ENCODE data around the gene CADM4.

DNA sequence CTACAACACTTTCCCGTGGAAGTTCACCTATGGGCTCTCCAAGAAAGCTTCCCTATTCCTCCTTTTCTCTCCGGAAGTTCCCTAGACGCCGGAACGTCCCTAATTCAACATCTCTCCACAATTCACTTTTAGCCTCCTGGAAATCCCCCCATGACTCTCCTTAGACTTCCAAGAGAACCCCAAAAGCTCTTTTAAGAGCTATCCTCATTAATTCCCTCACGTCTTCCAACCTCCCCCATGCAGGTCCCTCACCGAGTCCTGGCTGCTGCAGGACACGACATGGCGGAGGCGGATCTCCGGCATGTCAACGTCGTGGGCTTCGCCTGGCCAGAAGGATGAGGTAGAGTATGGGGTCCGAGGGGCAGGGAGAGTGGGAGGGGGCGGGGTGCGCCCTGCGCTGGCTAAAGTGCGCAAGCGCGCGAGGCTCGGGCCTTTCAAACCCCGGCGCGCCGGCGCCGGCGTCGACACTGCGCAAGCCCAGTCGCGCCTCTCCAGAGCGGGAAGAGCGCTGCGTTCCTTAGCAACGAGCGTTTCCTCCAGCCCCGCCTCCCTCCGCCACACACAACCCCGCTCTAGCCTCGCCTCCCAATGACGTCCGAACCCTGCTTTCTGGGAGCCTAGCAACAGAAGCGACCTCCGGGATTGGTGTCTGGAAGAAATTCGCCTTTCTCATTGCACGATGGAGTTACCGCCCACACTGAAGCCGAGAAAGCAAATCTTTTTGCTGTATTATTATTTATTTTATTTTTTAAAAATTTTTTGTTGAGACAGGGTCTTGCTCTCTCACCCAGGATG is 64.3 kb downstream of the CADM4 start, which contains the start of the genes PINLYP and XRCC1:
- TF ChIP-seq, protein P1, sequence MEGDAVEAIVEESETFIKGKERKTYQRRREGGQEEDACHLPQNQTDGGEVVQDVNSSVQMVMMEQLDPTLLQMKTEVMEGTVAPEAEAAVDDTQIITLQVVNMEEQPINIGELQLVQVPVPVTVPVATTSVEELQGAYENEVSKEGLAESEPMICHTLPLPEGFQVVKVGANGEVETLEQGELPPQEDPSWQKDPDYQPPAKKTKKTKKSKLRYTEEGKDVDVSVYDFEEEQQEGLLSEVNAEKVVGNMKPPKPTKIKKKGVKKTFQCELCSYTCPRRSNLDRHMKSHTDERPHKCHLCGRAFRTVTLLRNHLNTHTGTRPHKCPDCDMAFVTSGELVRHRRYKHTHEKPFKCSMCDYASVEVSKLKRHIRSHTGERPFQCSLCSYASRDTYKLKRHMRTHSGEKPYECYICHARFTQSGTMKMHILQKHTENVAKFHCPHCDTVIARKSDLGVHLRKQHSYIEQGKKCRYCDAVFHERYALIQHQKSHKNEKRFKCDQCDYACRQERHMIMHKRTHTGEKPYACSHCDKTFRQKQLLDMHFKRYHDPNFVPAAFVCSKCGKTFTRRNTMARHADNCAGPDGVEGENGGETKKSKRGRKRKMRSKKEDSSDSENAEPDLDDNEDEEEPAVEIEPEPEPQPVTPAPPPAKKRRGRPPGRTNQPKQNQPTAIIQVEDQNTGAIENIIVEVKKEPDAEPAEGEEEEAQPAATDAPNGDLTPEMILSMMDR (IDR thresholded peaks at IDR 0.05; ENCODE audit: poor library complexity), result no peak
- no peak for TF ChIP-seq EZH2 (IDR thresholded peaks at IDR 0.05; ENCODE audit: borderline replicate concordance)
